BJ (cell line): ENCODE results near the gene AQP2. TPM values are rescaled to one million over a fixed set of nuclear protein-coding genes. Genes with fewer than 3 reads are reported as not detected.

Experiments
- CTCF ChIA-PET: fragments of 350-600 bp; formaldehyde crosslinking; extraction: SDS; loops from one replicate; lab custom pipeline; 2021; ENCODE audit warnings: antibody characterized with exemption, inconsistent platforms; lab: Yijun Ruan, JAX
- POLR2A ChIA-PET: fragments of 300-600 bp; sonication (Branson Sonifier 250); formaldehyde crosslinking; extraction: SDS; loops from one replicate; lab custom pipeline; 2021; ENCODE audit warnings: antibody characterized with exemption; lab: Charles Lee
- DNase-seq: peaks from one replicate; pipeline ENCODE4 v3.0.0-alpha.2; 2011; ENCODE audit warnings: low read depth
- H3K27me3 ChIP-seq: 2 replicates; pipeline ENCODE4 v1.6.0; 2011; ENCODE audit warnings: low read length; ENCODE audit not compliant: control insufficient read depth, insufficient read depth
- H3K36me3 ChIP-seq: 2 replicates; pipeline ENCODE4 v1.5.1; 2011; ENCODE audit warnings: low read length; ENCODE audit not compliant: control insufficient read depth, insufficient read depth
- H3K4me3 ChIP-seq: 2 replicates; pipeline ENCODE4 v1.5.1; 2011; ENCODE audit warnings: low read depth, mild to moderate bottlenecking, control low read depth, low read length
- CTCF ChIP-seq: IDR thresholded peaks from 2 replicates; pipeline ENCODE4 v1.5.1; 2011; ENCODE audit warnings: low read depth, mild to moderate bottlenecking, control low read depth, inconsistent platforms, low read length, moderate library complexity; ENCODE audit not compliant: insufficient read depth
- polyA plus RNA-seq: library from polyadenylated mRNA; depleted of rRNA; stranded (reverse); fragments of >200 nt; gene quantifications from 2 replicates; pipeline ENCODE4 v1.2.3, GENCODE V29; 2011

Gene AQP2
- polyA plus RNA-seq, 1 experiment, result not detected

DNA sequence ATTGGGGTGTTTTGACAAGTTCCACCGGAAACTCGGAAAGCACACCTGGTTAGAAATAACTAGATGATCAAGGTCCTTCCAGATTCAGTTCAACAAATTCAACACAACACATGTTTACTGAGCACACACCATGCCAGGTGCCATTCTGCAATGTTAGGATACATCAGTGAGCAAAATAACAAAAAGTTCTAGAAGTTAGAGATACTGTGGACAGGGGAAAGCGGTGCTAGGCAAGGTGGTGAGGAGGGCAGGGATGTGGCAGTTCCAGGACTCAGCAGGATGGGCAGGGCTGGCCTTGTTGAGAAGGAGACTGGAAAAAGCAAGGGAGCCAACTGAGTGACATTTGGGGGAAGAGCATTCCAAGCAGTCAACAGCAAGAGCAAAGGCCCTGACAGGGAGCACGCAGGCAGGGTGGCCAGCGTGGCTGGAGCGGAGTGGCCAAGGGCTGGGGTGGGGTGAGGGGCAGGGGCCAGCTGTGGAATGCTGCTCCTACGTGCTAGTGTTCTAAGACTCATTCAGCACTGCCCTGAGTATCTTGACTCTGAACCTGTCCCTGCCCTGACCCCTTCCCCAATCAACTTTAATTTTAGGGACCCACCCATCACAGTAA, 27.4 kb upstream of the AQP2 start:
- H3K4me3 ChIP-seq, result no peak overlapping the region
- H3K36me3 ChIP-seq, result no peaks in the 10 kb centered on the region
- DNase-seq, result no peak
- ChIA-PET CTCF (interaction anchor here (0.9 kb wide), 1 partner anchor 19 kb away, joined by 3 read pairs; no protein-coding TSS in a partner anchor), POLR2A (no interaction called here)
- H3K27me3 ChIP-seq, result no peaks in the 10 kb centered on the region
- no peak for TF ChIP-seq CTCF

- H3K27me3 ChIP-seq, result no peaks in the 10 kb centered on the region
- no peak overlapping the region for H3K4me3 ChIP-seq
- ChIA-PET POLR2A (no interaction called here), CTCF (interaction anchor here (1.1 kb wide), 1 partner anchor 146 kb away, joined by 3 read pairs; no protein-coding TSS in a partner anchor)
- TF ChIP-seq CTCF, result no peak
- H3K36me3 ChIP-seq, result no peaks in the 10 kb centered on the region
- no peak for DNase-seq
Observed at GRCh38 chr12:49923880-49924556, 26.5 kb upstream of the AQP2 start.

- H3K36me3 ChIP-seq, result no peaks in the 10 kb centered on the region
- ChIA-PET POLR2A (no interaction called here), CTCF (interaction anchor here (1.1 kb wide), 1 partner anchor 147 kb away, joined by 3 read pairs; no protein-coding TSS in a partner anchor)
- DNase-seq, result no peak
- peaks cover 2% of the 10 kb centered on the region; the same call in 1 of the 2 replicates for H3K27me3 ChIP-seq
- no peak for TF ChIP-seq CTCF
- no peak overlapping the region for H3K4me3 ChIP-seq
Observed at GRCh38 chr12:49924628-49925246, 25.8 kb upstream of the AQP2 start.

- ChIA-PET POLR2A (interaction anchor here (0.6 kb wide), 2 partner anchors 24 to 210 kb away, joined by 3 to 4 read pairs; no protein-coding TSS in a partner anchor), CTCF (interaction anchor here (1.2 kb wide), 1 partner anchor 34 kb away, joined by 4 read pairs; no protein-coding TSS in a partner anchor)
- H3K4me3 ChIP-seq, result no peak overlapping the region
- no peak for TF ChIP-seq CTCF
- H3K36me3 ChIP-seq, result no peaks in the 10 kb centered on the region
- no peak for DNase-seq
- peaks cover 2% of the 10 kb centered on the region; the same call in 1 of the 2 replicates for H3K27me3 ChIP-seq
Observed at GRCh38 chr12:49925433-49926204, 24.9 kb upstream of the AQP2 start.
